CD4-positive, alpha-beta T cell treated with Interleukin-12 subunit alpha and Interleukin-12 subunit beta, for 1 hour (primary cell): ENCODE results near the gene KRTAP5-2.
A peak's percentile ranks its signal among the peaks of the same experiment; 100 is the strongest.

Source experiments
- DNase-seq: peaks from one replicate; pipeline ENCODE4 v3.0.0-alpha.2; 2020

KRTAP5-2 gene

GRCh38 chr11:1553808-1554594 is 44.1 kb downstream of the KRTAP5-2 start:
- peak; percentile 12 for DNase-seq

- DNase-seq: no peak
Measured at GRCh38 chr11:1549338-1550330, 48.5 kb downstream of the KRTAP5-2 start.

- DNase-seq: no peak
Measured at GRCh38 chr11:1548221-1549070, 49.6 kb downstream of the KRTAP5-2 start.

GRCh38 chr11:1547467-1548098 is 50.5 kb downstream of the KRTAP5-2 start:
- no peak for DNase-seq
